ENCODE data around the gene PUM2. TPM values are rescaled to one million over a fixed set of nuclear protein-coding genes. Genes with fewer than 3 reads are reported as not detected.

Gene PUM2
- total and polyA plus RNA-seq, 2 of the 13 experiments (the other 11 are each of a cell fraction or from before 2014, with no cell fraction given), result 69.6 to 69.8 TPM

GRCh38 chr2:20215183-20216040 is 135.2 kb downstream of the PUM2 start (continued):
- no peak for TF ChIP-seq SYNCRIP (IDR thresholded peaks at IDR 0.05; ENCODE audit: insufficient read depth, low read depth, low read length)
- TF ChIP-seq EEA1 (CRISPR knock-in tag; IDR thresholded peaks at IDR 0.05; ENCODE audit: borderline replicate concordance), result no peak
- TF ChIP-seq, protein P1, sequence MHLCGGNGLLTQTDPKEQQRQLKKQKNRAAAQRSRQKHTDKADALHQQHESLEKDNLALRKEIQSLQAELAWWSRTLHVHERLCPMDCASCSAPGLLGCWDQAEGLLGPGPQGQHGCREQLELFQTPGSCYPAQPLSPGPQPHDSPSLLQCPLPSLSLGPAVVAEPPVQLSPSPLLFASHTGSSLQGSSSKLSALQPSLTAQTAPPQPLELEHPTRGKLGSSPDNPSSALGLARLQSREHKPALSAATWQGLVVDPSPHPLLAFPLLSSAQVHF (CRISPR knock-in tag; IDR thresholded peaks at IDR 0.05), result no peak
- TF ChIP-seq ZBTB44 (CRISPR knock-in tag; IDR thresholded peaks at IDR 0.05), result no peak
- TF ChIP-seq, protein P2, sequence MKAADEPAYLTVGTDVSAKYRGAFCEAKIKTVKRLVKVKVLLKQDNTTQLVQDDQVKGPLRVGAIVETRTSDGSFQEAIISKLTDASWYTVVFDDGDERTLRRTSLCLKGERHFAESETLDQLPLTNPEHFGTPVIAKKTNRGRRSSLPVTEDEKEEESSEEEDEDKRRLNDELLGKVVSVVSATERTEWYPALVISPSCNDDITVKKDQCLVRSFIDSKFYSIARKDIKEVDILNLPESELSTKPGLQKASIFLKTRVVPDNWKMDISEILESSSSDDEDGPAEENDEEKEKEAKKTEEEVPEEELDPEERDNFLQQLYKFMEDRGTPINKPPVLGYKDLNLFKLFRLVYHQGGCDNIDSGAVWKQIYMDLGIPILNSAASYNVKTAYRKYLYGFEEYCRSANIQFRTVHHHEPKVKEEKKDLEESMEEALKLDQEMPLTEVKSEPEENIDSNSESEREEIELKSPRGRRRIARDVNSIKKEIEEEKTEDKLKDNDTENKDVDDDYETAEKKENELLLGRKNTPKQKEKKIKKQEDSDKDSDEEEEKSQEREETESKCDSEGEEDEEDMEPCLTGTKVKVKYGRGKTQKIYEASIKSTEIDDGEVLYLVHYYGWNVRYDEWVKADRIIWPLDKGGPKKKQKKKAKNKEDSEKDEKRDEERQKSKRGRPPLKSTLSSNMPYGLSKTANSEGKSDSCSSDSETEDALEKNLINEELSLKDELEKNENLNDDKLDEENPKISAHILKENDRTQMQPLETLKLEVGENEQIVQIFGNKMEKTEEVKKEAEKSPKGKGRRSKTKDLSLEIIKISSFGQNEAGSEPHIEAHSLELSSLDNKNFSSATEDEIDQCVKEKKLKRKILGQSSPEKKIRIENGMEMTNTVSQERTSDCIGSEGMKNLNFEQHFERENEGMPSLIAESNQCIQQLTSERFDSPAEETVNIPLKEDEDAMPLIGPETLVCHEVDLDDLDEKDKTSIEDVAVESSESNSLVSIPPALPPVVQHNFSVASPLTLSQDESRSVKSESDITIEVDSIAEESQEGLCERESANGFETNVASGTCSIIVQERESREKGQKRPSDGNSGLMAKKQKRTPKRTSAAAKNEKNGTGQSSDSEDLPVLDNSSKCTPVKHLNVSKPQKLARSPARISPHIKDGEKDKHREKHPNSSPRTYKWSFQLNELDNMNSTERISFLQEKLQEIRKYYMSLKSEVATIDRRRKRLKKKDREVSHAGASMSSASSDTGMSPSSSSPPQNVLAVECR (CRISPR knock-in tag; IDR thresholded peaks at IDR 0.05; ENCODE audit: borderline replicate concordance), result peak; percentile 82; the same call in 1 of the 2 replicates
- TF ChIP-seq YY1 (IDR thresholded peaks at IDR 0.05; ENCODE audit: insufficient read depth, insufficient replicate concordance, low read depth, low read length), result peak; percentile 76
- TF ChIP-seq, protein P3, sequence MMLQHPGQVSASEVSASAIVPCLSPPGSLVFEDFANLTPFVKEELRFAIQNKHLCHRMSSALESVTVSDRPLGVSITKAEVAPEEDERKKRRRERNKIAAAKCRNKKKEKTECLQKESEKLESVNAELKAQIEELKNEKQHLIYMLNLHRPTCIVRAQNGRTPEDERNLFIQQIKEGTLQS (CRISPR knock-in tag; IDR thresholded peaks at IDR 0.05), result peak; percentile 51; the same call in 1 of the 2 replicates
- TF ChIP-seq PHF20 (CRISPR knock-in tag; IDR thresholded peaks at IDR 0.05), result peak; percentile 45; the same call in 1 of the 2 replicates
- TF ChIP-seq, protein P4, sequence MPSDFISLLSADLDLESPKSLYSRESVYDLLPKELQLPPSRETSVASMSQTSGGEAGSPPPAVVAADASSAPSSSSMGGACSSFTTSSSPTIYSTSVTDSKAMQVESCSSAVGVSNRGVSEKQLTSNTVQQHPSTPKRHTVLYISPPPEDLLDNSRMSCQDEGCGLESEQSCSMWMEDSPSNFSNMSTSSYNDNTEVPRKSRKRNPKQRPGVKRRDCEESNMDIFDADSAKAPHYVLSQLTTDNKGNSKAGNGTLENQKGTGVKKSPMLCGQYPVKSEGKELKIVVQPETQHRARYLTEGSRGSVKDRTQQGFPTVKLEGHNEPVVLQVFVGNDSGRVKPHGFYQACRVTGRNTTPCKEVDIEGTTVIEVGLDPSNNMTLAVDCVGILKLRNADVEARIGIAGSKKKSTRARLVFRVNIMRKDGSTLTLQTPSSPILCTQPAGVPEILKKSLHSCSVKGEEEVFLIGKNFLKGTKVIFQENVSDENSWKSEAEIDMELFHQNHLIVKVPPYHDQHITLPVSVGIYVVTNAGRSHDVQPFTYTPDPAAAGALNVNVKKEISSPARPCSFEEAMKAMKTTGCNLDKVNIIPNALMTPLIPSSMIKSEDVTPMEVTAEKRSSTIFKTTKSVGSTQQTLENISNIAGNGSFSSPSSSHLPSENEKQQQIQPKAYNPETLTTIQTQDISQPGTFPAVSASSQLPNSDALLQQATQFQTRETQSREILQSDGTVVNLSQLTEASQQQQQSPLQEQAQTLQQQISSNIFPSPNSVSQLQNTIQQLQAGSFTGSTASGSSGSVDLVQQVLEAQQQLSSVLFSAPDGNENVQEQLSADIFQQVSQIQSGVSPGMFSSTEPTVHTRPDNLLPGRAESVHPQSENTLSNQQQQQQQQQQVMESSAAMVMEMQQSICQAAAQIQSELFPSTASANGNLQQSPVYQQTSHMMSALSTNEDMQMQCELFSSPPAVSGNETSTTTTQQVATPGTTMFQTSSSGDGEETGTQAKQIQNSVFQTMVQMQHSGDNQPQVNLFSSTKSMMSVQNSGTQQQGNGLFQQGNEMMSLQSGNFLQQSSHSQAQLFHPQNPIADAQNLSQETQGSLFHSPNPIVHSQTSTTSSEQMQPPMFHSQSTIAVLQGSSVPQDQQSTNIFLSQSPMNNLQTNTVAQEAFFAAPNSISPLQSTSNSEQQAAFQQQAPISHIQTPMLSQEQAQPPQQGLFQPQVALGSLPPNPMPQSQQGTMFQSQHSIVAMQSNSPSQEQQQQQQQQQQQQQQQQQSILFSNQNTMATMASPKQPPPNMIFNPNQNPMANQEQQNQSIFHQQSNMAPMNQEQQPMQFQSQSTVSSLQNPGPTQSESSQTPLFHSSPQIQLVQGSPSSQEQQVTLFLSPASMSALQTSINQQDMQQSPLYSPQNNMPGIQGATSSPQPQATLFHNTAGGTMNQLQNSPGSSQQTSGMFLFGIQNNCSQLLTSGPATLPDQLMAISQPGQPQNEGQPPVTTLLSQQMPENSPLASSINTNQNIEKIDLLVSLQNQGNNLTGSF (CRISPR knock-in tag; IDR thresholded peaks at IDR 0.05), result 0 out of 2 replicates have a peak, but pooled peaks have one; percentile 59
- no peak for TF ChIP-seq STAT5B (CRISPR knock-in tag; IDR thresholded peaks at IDR 0.05)
- TF ChIP-seq HMGA1 (CRISPR knock-in tag; conservative IDR thresholded peaks at IDR 0.05), result no peak
- no peak for TF ChIP-seq RFX3 (CRISPR knock-in tag; IDR thresholded peaks at IDR 0.05)
- TF ChIP-seq ZNF615 (CRISPR knock-in tag; IDR thresholded peaks at IDR 0.05; ENCODE audit: borderline replicate concordance), result no peak
